H9 (cell line): ENCODE data around the gene DUSP2. TPM values are rescaled to one million over a fixed set of nuclear protein-coding genes. Genes with fewer than 3 reads are reported as not detected.

Experiments used
- DNase-seq: peaks from one replicate; pipeline ENCODE4 v3.0.0-alpha.2; 2017
- H2AFZ ChIP-seq: one replicate; pipeline ENCODE4 v1.6.1; 2013; ENCODE audit warnings: mild to moderate bottlenecking, low read length, control low read depth, moderate library complexity
- H2AK5ac ChIP-seq: 2 replicates; pipeline ENCODE4 v1.6.1; 2013; ENCODE audit warnings: low read length, control low read depth, mixed read lengths; ENCODE audit not compliant: insufficient read length
- H2BK120ac ChIP-seq: one replicate; pipeline ENCODE4 v1.6.1; 2013; ENCODE audit warnings: low read depth, mild to moderate bottlenecking, low read length, control low read depth, inconsistent platforms; ENCODE audit not compliant: poor library complexity, severe bottlenecking
- H2BK12ac ChIP-seq: 2 replicates; pipeline ENCODE4 v1.6.1; 2013; ENCODE audit warnings: low read length, control low read depth, mixed read lengths, low read depth; ENCODE audit not compliant: insufficient read length
- H2BK15ac ChIP-seq: 2 replicates; pipeline ENCODE4 v1.6.1; 2013; ENCODE audit warnings: low read depth, low read length, control low read depth
- H2BK20ac ChIP-seq: one replicate; pipeline ENCODE4 v1.6.1; 2013; ENCODE audit warnings: low read depth, mild to moderate bottlenecking, low read length, control low read depth, inconsistent platforms; ENCODE audit not compliant: poor library complexity, severe bottlenecking
- H2BK5ac ChIP-seq: 2 replicates; pipeline ENCODE4 v1.6.1; 2013; ENCODE audit warnings: low read length, control low read depth, mixed read lengths; ENCODE audit not compliant: insufficient read length
- H3K14ac ChIP-seq: 2 replicates; pipeline ENCODE4 v1.6.1; 2013; ENCODE audit warnings: low read length, control low read depth; ENCODE audit not compliant: insufficient read depth
- H3K18ac ChIP-seq: 2 replicates; pipeline ENCODE4 v1.6.1; 2013; ENCODE audit warnings: low read depth, mild to moderate bottlenecking, mixed read lengths, low read length, control low read depth; ENCODE audit not compliant: insufficient read length
- H3K23ac ChIP-seq: 2 replicates; pipeline ENCODE4 v1.6.1; 2013; ENCODE audit warnings: low read length, control low read depth, mixed read lengths, low read depth; ENCODE audit not compliant: insufficient read length
- H3K23me2 ChIP-seq: 2 replicates; pipeline ENCODE4 v1.6.1; 2013; ENCODE audit warnings: low read depth, mild to moderate bottlenecking, mixed read lengths, low read length, control low read depth; ENCODE audit not compliant: insufficient read length, poor library complexity, severe bottlenecking
- H3K27ac ChIP-seq: 2 replicates; pipeline ENCODE4 v1.5.1; 2013; ENCODE audit warnings: low read length, control low read depth, mixed read lengths, low read depth; ENCODE audit not compliant: insufficient read length
- H3K27me3 ChIP-seq: 2 replicates; pipeline ENCODE4 v1.6.1; 2013; ENCODE audit warnings: low read length, control low read depth, inconsistent platforms; ENCODE audit not compliant: insufficient read depth
- H3K4ac ChIP-seq: 2 replicates; pipeline ENCODE4 v1.6.1; 2013; ENCODE audit warnings: low read depth, mild to moderate bottlenecking, control low read depth, inconsistent platforms, low read length, moderate library complexity
- H3K4me1 ChIP-seq: 2 replicates; pipeline ENCODE4 v1.6.1; 2013; ENCODE audit warnings: low read length, control low read depth, inconsistent platforms; ENCODE audit not compliant: insufficient read depth
- H3K4me2 ChIP-seq: 2 replicates; pipeline ENCODE4 v1.6.1; 2013; ENCODE audit warnings: low read length, control low read depth, mixed read lengths; ENCODE audit not compliant: insufficient read length, insufficient read depth
- H3K56ac ChIP-seq: 2 replicates; pipeline ENCODE4 v1.6.1; 2013; ENCODE audit warnings: low read depth, mild to moderate bottlenecking, mixed read lengths, low read length, control low read depth; ENCODE audit not compliant: insufficient read length
- H3K79me1 ChIP-seq: 2 replicates; pipeline ENCODE4 v1.6.1; 2013; ENCODE audit warnings: low read depth, mild to moderate bottlenecking, moderate library complexity, low read length, control low read depth, inconsistent platforms; ENCODE audit not compliant: insufficient read depth, poor library complexity, severe bottlenecking
- H3K79me2 ChIP-seq: 2 replicates; pipeline ENCODE4 v1.6.1; 2013; ENCODE audit warnings: low read length, control low read depth, inconsistent platforms; ENCODE audit not compliant: insufficient read depth
- H3K9ac ChIP-seq: 2 replicates; pipeline ENCODE4 v1.6.1; 2013; ENCODE audit warnings: low read length, control low read depth, mixed read lengths; ENCODE audit not compliant: insufficient read length; ENCODE audit errors: extremely low read depth
- H3K9me3 ChIP-seq: one replicate; pipeline ENCODE4 v1.6.1; 2013; ENCODE audit warnings: low read depth, low read length, inconsistent platforms; ENCODE audit not compliant: control insufficient read depth
- H3T11ph ChIP-seq: one replicate; pipeline ENCODE4 v1.6.1; 2013; ENCODE audit warnings: mild to moderate bottlenecking, low read length, control low read depth, inconsistent platforms
- H4K20me1 ChIP-seq: one replicate; pipeline ENCODE4 v1.6.1; 2013; ENCODE audit not compliant: control insufficient read depth, insufficient read length, insufficient read depth
- H4K5ac ChIP-seq: 2 replicates; pipeline ENCODE4 v1.6.1; 2013; ENCODE audit warnings: low read depth, mild to moderate bottlenecking, mixed read lengths, low read length, control low read depth; ENCODE audit not compliant: insufficient read length
- H4K8ac ChIP-seq: replicated peaks from 2 replicates; pipeline ENCODE4 v1.6.1; 2013; ENCODE audit warnings: low read length, control low read depth, mixed read lengths, low read depth; ENCODE audit not compliant: insufficient read length
- H4K91ac ChIP-seq: 2 replicates; pipeline ENCODE4 v1.6.1; 2013; ENCODE audit warnings: low read depth, mild to moderate bottlenecking, moderate library complexity, mixed read lengths, low read length, control low read depth; ENCODE audit not compliant: insufficient read length
- H3K27ac Mint-ChIP-seq, 3 experiments: 2 replicates in 2 of 3; 3 replicates in 1 of 3; pipeline ENCODE4 v1.8.0; 2020 to 2021; ENCODE audit warnings: mixed read lengths in 3 of 3, mild to moderate bottlenecking in 1 of 3, moderate library complexity in 1 of 3
- H3K27me3 Mint-ChIP-seq: 2 replicates; pipeline ENCODE4 v1.8.0; 2021; ENCODE audit warnings: low read depth, mild to moderate bottlenecking, moderate library complexity, mixed read lengths
- H3K36me3 Mint-ChIP-seq, 3 experiments: 2 replicates in 2 of 3; 3 replicates in 1 of 3; pipeline ENCODE4 v1.8.0; 2020 to 2021; ENCODE audit warnings: low read depth in 3 of 3, mixed read lengths in 3 of 3; ENCODE audit not compliant: insufficient read depth in 1 of 3
- H3K4me1 Mint-ChIP-seq, 2 experiments: 2 replicates each; pipeline ENCODE4 v1.8.0; 2020; ENCODE audit warnings: mixed read lengths in 2 of 2
- H3K4me3 Mint-ChIP-seq, 2 experiments: 2 replicates in 1 of 2; 3 replicates in 1 of 2; pipeline ENCODE4 v1.8.0; 2020 to 2021; ENCODE audit warnings: mild to moderate bottlenecking in 2 of 2, mixed read lengths in 2 of 2, moderate library complexity in 1 of 2
- H3K9me3 Mint-ChIP-seq, 2 experiments: 2 replicates in 1 of 2; 3 replicates in 1 of 2; pipeline ENCODE4 v1.8.0; 2020; ENCODE audit warnings: mild to moderate bottlenecking in 2 of 2, mixed read lengths in 2 of 2, moderate library complexity in 1 of 2
- CTCF ChIP-seq: fragments of 200-600 bp; sonication (generic); conservative IDR thresholded peaks from 3 replicates; pipeline ENCODE4 v1.8.0; 2021; ENCODE audit warnings: antibody characterized with exemption, mild to moderate bottlenecking
- WGBS: extraction: QIAGEN DNeasy Blood & Tissue Kit; methylation state at CpG from one replicate; pipeline ENCODE4 v1.1.7; 2013; ENCODE audit warnings: missing lambda C conversion rate, low lambda C conversion rate, mixed read lengths; ENCODE audit not compliant: insufficient read length; ENCODE audit errors: extremely low coverage; 5-methylcytosine and 5-hydroxymethylcytosine counted together
- total RNA-seq: library from RNA; stranded (reverse); gene quantifications from 2 replicates; pipeline ENCODE4 v1.2.1, GENCODE V29; 2021

The DUSP2 gene
- total RNA-seq, 1 experiment from 2014 or later = 14.9 TPM

- no CpG with 5 or more reads among the region's 7 CpGs for WGBS
- H3K18ac ChIP-seq = no peak overlapping the region
These were observed 33.3 kb downstream of the DUSP2 start for GRCh38 chr2:96111823-96112500.

More at GRCh38 chr2:96111823-96112500, 33.3 kb downstream of the DUSP2 start:
- no peaks in the 10 kb centered on the region for H4K20me1 ChIP-seq
- no peak overlapping the region for H4K5ac ChIP-seq
- no peak overlapping the region for H2BK15ac ChIP-seq
- H4K91ac ChIP-seq = no peak overlapping the region
- no peak overlapping the region for H3K56ac ChIP-seq
- peaks cover 6% of the 10 kb centered on the region for H3K23me2 ChIP-seq
- H2AK5ac ChIP-seq = no peak overlapping the region
- H3K14ac ChIP-seq = no peak overlapping the region
- no peaks in the 10 kb centered on the region for H3K79me1 ChIP-seq
- Mint-ChIP-seq H3K4me1 (peaks cover 29 to 43% of the 10 kb centered on the region in 2 experiments), H3K36me3 (peaks cover 0 to 8% (median 8%) of the 10 kb centered on the region in 3 experiments; a peak in 4 of 7 replicates), H3K27ac (no peak overlapping the region), H3K4me3 (no peak overlapping the region), H3K9me3 (peaks cover 2 to 4% of the 10 kb centered on the region in 2 experiments; a peak in 2 of 5 replicates), H3K27me3 (peaks cover 26% of the 10 kb centered on the region)
- H2BK5ac ChIP-seq = no peak overlapping the region
- H2BK120ac ChIP-seq = no peak overlapping the region
- no peak overlapping the region for H3K27ac ChIP-seq
- no peak overlapping the region for H3K9ac ChIP-seq
- no peak overlapping the region for H2BK20ac ChIP-seq
- no peak overlapping the region for H2BK12ac ChIP-seq
- no peak overlapping the region for H3T11ph ChIP-seq
- no peak for TF ChIP-seq CTCF
- H3K23ac ChIP-seq = no peak overlapping the region
- H3K4ac ChIP-seq = no peak overlapping the region
- H2AFZ ChIP-seq = no peak overlapping the region
- H3K79me2 ChIP-seq = no peaks in the 10 kb centered on the region
- DNase-seq = no peak
- H3K27me3 ChIP-seq = no peaks in the 10 kb centered on the region; the same call in 1 of the 2 replicates
- no peaks in the 10 kb centered on the region for H3K9me3 ChIP-seq
- no peak overlapping the region for H4K8ac ChIP-seq
- H3K4me1 ChIP-seq = peaks cover 6% of the 10 kb centered on the region; the same call in 1 of the 2 replicates
- no peak overlapping the region for H3K4me2 ChIP-seq
